Measurements from ENCODE around the gene SDCCAG8.

DNA sequence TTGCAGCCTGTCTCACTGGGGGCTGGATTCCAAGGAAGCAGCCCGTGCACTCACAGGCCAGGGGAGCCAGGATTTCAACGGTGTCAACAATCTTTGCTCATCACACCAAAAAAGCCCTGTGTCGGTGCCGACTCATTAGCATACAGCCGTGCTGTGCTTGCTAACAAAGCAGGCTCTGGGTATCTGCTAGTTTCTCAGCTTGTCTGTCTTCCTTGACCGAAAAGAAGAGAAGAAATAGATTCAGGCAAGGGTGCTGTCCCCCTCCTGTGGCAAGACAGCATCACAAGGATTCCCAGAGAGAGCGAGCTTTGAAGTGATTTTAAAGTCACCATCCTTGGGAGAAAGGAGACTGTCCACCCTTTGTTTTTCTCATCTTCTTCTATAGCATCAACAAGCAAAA is 214.7 kb downstream of the SDCCAG8 start:
- TF ChIP-seq JUND (IDR thresholded peaks at IDR 0.05): no peak
- TF ChIP-seq, protein P1, sequence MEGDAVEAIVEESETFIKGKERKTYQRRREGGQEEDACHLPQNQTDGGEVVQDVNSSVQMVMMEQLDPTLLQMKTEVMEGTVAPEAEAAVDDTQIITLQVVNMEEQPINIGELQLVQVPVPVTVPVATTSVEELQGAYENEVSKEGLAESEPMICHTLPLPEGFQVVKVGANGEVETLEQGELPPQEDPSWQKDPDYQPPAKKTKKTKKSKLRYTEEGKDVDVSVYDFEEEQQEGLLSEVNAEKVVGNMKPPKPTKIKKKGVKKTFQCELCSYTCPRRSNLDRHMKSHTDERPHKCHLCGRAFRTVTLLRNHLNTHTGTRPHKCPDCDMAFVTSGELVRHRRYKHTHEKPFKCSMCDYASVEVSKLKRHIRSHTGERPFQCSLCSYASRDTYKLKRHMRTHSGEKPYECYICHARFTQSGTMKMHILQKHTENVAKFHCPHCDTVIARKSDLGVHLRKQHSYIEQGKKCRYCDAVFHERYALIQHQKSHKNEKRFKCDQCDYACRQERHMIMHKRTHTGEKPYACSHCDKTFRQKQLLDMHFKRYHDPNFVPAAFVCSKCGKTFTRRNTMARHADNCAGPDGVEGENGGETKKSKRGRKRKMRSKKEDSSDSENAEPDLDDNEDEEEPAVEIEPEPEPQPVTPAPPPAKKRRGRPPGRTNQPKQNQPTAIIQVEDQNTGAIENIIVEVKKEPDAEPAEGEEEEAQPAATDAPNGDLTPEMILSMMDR (IDR thresholded peaks at IDR 0.05; ENCODE audit: low read depth, low read length, missing input control): no peak
- no peak for TF ChIP-seq NR2F2 (IDR thresholded peaks at IDR 0.05)
- TF ChIP-seq GABPA (IDR thresholded peaks at IDR 0.05 in 1 of 2, conservative IDR thresholded peaks at IDR 0.05 in 1 of 2): no peak
- no peak for TF ChIP-seq TAF1 (conservative IDR thresholded peaks at IDR 0.05)
- TF ChIP-seq, protein P2, sequence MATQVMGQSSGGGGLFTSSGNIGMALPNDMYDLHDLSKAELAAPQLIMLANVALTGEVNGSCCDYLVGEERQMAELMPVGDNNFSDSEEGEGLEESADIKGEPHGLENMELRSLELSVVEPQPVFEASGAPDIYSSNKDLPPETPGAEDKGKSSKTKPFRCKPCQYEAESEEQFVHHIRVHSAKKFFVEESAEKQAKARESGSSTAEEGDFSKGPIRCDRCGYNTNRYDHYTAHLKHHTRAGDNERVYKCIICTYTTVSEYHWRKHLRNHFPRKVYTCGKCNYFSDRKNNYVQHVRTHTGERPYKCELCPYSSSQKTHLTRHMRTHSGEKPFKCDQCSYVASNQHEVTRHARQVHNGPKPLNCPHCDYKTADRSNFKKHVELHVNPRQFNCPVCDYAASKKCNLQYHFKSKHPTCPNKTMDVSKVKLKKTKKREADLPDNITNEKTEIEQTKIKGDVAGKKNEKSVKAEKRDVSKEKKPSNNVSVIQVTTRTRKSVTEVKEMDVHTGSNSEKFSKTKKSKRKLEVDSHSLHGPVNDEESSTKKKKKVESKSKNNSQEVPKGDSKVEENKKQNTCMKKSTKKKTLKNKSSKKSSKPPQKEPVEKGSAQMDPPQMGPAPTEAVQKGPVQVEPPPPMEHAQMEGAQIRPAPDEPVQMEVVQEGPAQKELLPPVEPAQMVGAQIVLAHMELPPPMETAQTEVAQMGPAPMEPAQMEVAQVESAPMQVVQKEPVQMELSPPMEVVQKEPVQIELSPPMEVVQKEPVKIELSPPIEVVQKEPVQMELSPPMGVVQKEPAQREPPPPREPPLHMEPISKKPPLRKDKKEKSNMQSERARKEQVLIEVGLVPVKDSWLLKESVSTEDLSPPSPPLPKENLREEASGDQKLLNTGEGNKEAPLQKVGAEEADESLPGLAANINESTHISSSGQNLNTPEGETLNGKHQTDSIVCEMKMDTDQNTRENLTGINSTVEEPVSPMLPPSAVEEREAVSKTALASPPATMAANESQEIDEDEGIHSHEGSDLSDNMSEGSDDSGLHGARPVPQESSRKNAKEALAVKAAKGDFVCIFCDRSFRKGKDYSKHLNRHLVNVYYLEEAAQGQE (IDR thresholded peaks at IDR 0.05): no peak
- no peak for TF ChIP-seq SP1 (IDR thresholded peaks at IDR 0.05)
- TF ChIP-seq, protein P3, sequence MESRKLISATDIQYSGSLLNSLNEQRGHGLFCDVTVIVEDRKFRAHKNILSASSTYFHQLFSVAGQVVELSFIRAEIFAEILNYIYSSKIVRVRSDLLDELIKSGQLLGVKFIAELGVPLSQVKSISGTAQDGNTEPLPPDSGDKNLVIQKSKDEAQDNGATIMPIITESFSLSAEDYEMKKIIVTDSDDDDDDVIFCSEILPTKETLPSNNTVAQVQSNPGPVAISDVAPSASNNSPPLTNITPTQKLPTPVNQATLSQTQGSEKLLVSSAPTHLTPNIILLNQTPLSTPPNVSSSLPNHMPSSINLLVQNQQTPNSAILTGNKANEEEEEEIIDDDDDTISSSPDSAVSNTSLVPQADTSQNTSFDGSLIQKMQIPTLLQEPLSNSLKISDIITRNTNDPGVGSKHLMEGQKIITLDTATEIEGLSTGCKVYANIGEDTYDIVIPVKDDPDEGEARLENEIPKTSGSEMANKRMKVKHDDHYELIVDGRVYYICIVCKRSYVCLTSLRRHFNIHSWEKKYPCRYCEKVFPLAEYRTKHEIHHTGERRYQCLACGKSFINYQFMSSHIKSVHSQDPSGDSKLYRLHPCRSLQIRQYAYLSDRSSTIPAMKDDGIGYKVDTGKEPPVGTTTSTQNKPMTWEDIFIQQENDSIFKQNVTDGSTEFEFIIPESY (IDR thresholded peaks at IDR 0.05): no peak
- no peak for TF ChIP-seq RAD21 (IDR thresholded peaks at IDR 0.05)
- no peak for TF ChIP-seq FOXA1 (IDR thresholded peaks at IDR 0.05)
